ENCODE data around the gene UBE3D. TPM values are rescaled to one million over a fixed set of nuclear protein-coding genes. Genes with fewer than 3 reads are reported as not detected.

The UBE3D gene, protein sequence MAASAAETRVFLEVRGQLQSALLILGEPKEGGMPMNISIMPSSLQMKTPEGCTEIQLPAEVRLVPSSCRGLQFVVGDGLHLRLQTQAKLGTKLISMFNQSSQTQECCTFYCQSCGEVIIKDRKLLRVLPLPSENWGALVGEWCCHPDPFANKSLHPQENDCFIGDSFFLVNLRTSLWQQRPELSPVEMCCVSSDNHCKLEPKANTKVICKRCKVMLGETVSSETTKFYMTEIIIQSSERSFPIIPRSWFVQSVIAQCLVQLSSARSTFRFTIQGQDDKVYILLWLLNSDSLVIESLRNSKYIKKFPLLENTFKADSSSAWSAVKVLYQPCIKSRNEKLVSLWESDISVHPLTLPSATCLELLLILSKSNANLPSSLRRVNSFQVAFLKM
- total RNA-seq = 4.8 and 6.0 TPM in 2 replicates

DNA sequence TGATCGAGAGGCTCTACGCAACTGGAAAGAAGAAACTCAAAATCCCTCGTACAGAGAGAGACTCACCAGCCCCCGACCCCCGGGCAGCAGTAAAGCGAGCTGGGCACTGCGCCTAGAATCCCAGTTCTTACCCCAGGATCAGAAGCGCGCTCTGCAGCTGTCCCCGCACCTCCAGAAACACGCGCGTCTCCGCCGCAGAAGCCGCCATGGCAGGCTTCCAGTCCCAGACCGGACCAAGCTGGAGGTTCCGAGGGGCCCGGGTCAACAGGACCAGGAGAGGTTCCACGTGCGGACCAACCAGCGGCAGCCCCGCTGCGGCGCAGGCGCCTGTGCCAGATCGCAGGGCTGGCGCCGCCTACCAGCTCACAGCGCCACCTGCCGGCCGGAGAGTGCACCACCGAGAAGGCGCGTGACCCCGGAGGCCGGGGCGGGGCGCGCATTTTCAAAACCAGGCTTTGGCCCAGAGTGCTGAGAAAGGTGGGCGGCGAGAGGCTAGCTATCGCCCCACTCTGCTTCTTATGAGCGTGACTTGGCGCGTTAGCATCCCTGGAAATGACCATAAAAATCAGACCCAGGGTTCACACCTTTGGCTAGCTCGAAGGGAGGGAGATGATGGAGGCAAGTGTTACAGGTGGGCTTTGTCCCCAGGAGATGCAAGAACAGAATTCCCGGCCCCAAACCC, at the start of gene UBE3D:
Gene UBE3D (minus strand): TSS at position 331 of the 682 bp plus-strand sequence. CDS start 123 bp downstream, at position 208.

GRCh38 chr6:83067448-83068439, 2.1 kb upstream of the UBE3D start, which contains the start of gene DOP1A:
DOP1A (plus strand) TSS chr6:83067671; CDS start chr6:83096978, 29,307 bp downstream.

Other genes with a start within 250 kb of the UBE3D start
- gene DOP1A, start 1.8 kb upstream of the UBE3D start, total RNA-seq = 19.3 and 28.8 TPM in 2 replicates
- 77.1 and 106 TPM in 2 replicates for gene PGM3, start 127.4 kb upstream of the UBE3D start, total RNA-seq
- 3.6 and 4.0 TPM in 2 replicates for gene RWDD2A, start 127.5 kb upstream of the UBE3D start, total RNA-seq

All from endothelial cell of coronary artery (primary cell).